ENCODE results near the gene CPSF3.

GRCh38 chr2:9380702-9381628 is 42.5 kb upstream of the CPSF3 start:
- TF ChIP-seq, protein P1, sequence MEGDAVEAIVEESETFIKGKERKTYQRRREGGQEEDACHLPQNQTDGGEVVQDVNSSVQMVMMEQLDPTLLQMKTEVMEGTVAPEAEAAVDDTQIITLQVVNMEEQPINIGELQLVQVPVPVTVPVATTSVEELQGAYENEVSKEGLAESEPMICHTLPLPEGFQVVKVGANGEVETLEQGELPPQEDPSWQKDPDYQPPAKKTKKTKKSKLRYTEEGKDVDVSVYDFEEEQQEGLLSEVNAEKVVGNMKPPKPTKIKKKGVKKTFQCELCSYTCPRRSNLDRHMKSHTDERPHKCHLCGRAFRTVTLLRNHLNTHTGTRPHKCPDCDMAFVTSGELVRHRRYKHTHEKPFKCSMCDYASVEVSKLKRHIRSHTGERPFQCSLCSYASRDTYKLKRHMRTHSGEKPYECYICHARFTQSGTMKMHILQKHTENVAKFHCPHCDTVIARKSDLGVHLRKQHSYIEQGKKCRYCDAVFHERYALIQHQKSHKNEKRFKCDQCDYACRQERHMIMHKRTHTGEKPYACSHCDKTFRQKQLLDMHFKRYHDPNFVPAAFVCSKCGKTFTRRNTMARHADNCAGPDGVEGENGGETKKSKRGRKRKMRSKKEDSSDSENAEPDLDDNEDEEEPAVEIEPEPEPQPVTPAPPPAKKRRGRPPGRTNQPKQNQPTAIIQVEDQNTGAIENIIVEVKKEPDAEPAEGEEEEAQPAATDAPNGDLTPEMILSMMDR (IDR thresholded peaks at IDR 0.05; ENCODE audit: low read depth, low read length): no peak
- no peak for TF ChIP-seq POLR2A (IDR thresholded peaks at IDR 0.05; ENCODE audit: extremely low read depth, insufficient read length)
- TF ChIP-seq, protein P2, sequence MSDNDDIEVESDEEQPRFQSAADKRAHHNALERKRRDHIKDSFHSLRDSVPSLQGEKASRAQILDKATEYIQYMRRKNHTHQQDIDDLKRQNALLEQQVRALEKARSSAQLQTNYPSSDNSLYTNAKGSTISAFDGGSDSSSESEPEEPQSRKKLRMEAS (IDR thresholded peaks at IDR 0.05; ENCODE audit: low read depth, low read length): no peak

Data from NB4 (cell line).